H9 (cell line): Measurements from ENCODE around the gene PARP16. TPM values are rescaled to one million over a fixed set of nuclear protein-coding genes. Genes with fewer than 3 reads are reported as not detected.

ENCODE experiments used
- DNase-seq: peaks from one replicate; pipeline ENCODE4 v3.0.0-alpha.2; 2017
- H2AFZ ChIP-seq: one replicate; pipeline ENCODE4 v1.6.1; 2013; ENCODE audit warnings: mild to moderate bottlenecking, low read length, control low read depth, moderate library complexity
- H2AK5ac ChIP-seq: 2 replicates; pipeline ENCODE4 v1.6.1; 2013; ENCODE audit warnings: low read length, control low read depth, mixed read lengths; ENCODE audit not compliant: insufficient read length
- H2BK120ac ChIP-seq: one replicate; pipeline ENCODE4 v1.6.1; 2013; ENCODE audit warnings: low read depth, mild to moderate bottlenecking, low read length, control low read depth, inconsistent platforms; ENCODE audit not compliant: poor library complexity, severe bottlenecking
- H2BK12ac ChIP-seq: 2 replicates; pipeline ENCODE4 v1.6.1; 2013; ENCODE audit warnings: low read length, control low read depth, mixed read lengths, low read depth; ENCODE audit not compliant: insufficient read length
- H2BK15ac ChIP-seq: 2 replicates; pipeline ENCODE4 v1.6.1; 2013; ENCODE audit warnings: low read depth, low read length, control low read depth
- H2BK20ac ChIP-seq: one replicate; pipeline ENCODE4 v1.6.1; 2013; ENCODE audit warnings: low read depth, mild to moderate bottlenecking, low read length, control low read depth, inconsistent platforms; ENCODE audit not compliant: poor library complexity, severe bottlenecking
- H2BK5ac ChIP-seq: 2 replicates; pipeline ENCODE4 v1.6.1; 2013; ENCODE audit warnings: low read length, control low read depth, mixed read lengths; ENCODE audit not compliant: insufficient read length
- H3K14ac ChIP-seq: 2 replicates; pipeline ENCODE4 v1.6.1; 2013; ENCODE audit warnings: low read length, control low read depth; ENCODE audit not compliant: insufficient read depth
- H3K18ac ChIP-seq: 2 replicates; pipeline ENCODE4 v1.6.1; 2013; ENCODE audit warnings: low read depth, mild to moderate bottlenecking, mixed read lengths, low read length, control low read depth; ENCODE audit not compliant: insufficient read length
- H3K23ac ChIP-seq: 2 replicates; pipeline ENCODE4 v1.6.1; 2013; ENCODE audit warnings: low read length, control low read depth, mixed read lengths, low read depth; ENCODE audit not compliant: insufficient read length
- H3K23me2 ChIP-seq: 2 replicates; pipeline ENCODE4 v1.6.1; 2013; ENCODE audit warnings: low read depth, mild to moderate bottlenecking, mixed read lengths, low read length, control low read depth; ENCODE audit not compliant: insufficient read length, poor library complexity, severe bottlenecking
- H3K27ac ChIP-seq: 2 replicates; pipeline ENCODE4 v1.5.1; 2013; ENCODE audit warnings: low read length, control low read depth, mixed read lengths, low read depth; ENCODE audit not compliant: insufficient read length
- H3K27me3 ChIP-seq: 2 replicates; pipeline ENCODE4 v1.6.1; 2013; ENCODE audit warnings: low read length, control low read depth, inconsistent platforms; ENCODE audit not compliant: insufficient read depth
- H3K4ac ChIP-seq: 2 replicates; pipeline ENCODE4 v1.6.1; 2013; ENCODE audit warnings: low read depth, mild to moderate bottlenecking, control low read depth, inconsistent platforms, low read length, moderate library complexity
- H3K4me1 ChIP-seq: 2 replicates; pipeline ENCODE4 v1.6.1; 2013; ENCODE audit warnings: low read length, control low read depth, inconsistent platforms; ENCODE audit not compliant: insufficient read depth
- H3K4me2 ChIP-seq: 2 replicates; pipeline ENCODE4 v1.6.1; 2013; ENCODE audit warnings: low read length, control low read depth, mixed read lengths; ENCODE audit not compliant: insufficient read length, insufficient read depth
- H3K56ac ChIP-seq: 2 replicates; pipeline ENCODE4 v1.6.1; 2013; ENCODE audit warnings: low read depth, mild to moderate bottlenecking, mixed read lengths, low read length, control low read depth; ENCODE audit not compliant: insufficient read length
- H3K79me1 ChIP-seq: 2 replicates; pipeline ENCODE4 v1.6.1; 2013; ENCODE audit warnings: low read depth, mild to moderate bottlenecking, moderate library complexity, low read length, control low read depth, inconsistent platforms; ENCODE audit not compliant: insufficient read depth, poor library complexity, severe bottlenecking
- H3K79me2 ChIP-seq: 2 replicates; pipeline ENCODE4 v1.6.1; 2013; ENCODE audit warnings: low read length, control low read depth, inconsistent platforms; ENCODE audit not compliant: insufficient read depth
- H3K9ac ChIP-seq: 2 replicates; pipeline ENCODE4 v1.6.1; 2013; ENCODE audit warnings: low read length, control low read depth, mixed read lengths; ENCODE audit not compliant: insufficient read length; ENCODE audit errors: extremely low read depth
- H3K9me3 ChIP-seq: one replicate; pipeline ENCODE4 v1.6.1; 2013; ENCODE audit warnings: low read depth, low read length, inconsistent platforms; ENCODE audit not compliant: control insufficient read depth
- H3T11ph ChIP-seq: one replicate; pipeline ENCODE4 v1.6.1; 2013; ENCODE audit warnings: mild to moderate bottlenecking, low read length, control low read depth, inconsistent platforms
- H4K20me1 ChIP-seq: one replicate; pipeline ENCODE4 v1.6.1; 2013; ENCODE audit not compliant: control insufficient read depth, insufficient read length, insufficient read depth
- H4K5ac ChIP-seq: 2 replicates; pipeline ENCODE4 v1.6.1; 2013; ENCODE audit warnings: low read depth, mild to moderate bottlenecking, mixed read lengths, low read length, control low read depth; ENCODE audit not compliant: insufficient read length
- H4K8ac ChIP-seq: replicated peaks from 2 replicates; pipeline ENCODE4 v1.6.1; 2013; ENCODE audit warnings: low read length, control low read depth, mixed read lengths, low read depth; ENCODE audit not compliant: insufficient read length
- H4K91ac ChIP-seq: 2 replicates; pipeline ENCODE4 v1.6.1; 2013; ENCODE audit warnings: low read depth, mild to moderate bottlenecking, moderate library complexity, mixed read lengths, low read length, control low read depth; ENCODE audit not compliant: insufficient read length
- H3K27ac Mint-ChIP-seq, 3 experiments: 2 replicates in 2 of 3; 3 replicates in 1 of 3; pipeline ENCODE4 v1.8.0; 2020 to 2021; ENCODE audit warnings: mixed read lengths in 3 of 3, mild to moderate bottlenecking in 1 of 3, moderate library complexity in 1 of 3
- H3K27me3 Mint-ChIP-seq: 2 replicates; pipeline ENCODE4 v1.8.0; 2021; ENCODE audit warnings: low read depth, mild to moderate bottlenecking, moderate library complexity, mixed read lengths
- H3K36me3 Mint-ChIP-seq, 3 experiments: 2 replicates in 2 of 3; 3 replicates in 1 of 3; pipeline ENCODE4 v1.8.0; 2020 to 2021; ENCODE audit warnings: low read depth in 3 of 3, mixed read lengths in 3 of 3; ENCODE audit not compliant: insufficient read depth in 1 of 3
- H3K4me1 Mint-ChIP-seq, 2 experiments: 2 replicates each; pipeline ENCODE4 v1.8.0; 2020; ENCODE audit warnings: mixed read lengths in 2 of 2
- H3K4me3 Mint-ChIP-seq, 2 experiments: 2 replicates in 1 of 2; 3 replicates in 1 of 2; pipeline ENCODE4 v1.8.0; 2020 to 2021; ENCODE audit warnings: mild to moderate bottlenecking in 2 of 2, mixed read lengths in 2 of 2, moderate library complexity in 1 of 2
- H3K9me3 Mint-ChIP-seq, 2 experiments: 2 replicates in 1 of 2; 3 replicates in 1 of 2; pipeline ENCODE4 v1.8.0; 2020; ENCODE audit warnings: mild to moderate bottlenecking in 2 of 2, mixed read lengths in 2 of 2, moderate library complexity in 1 of 2
- CTCF ChIP-seq: fragments of 200-600 bp; sonication (generic); conservative IDR thresholded peaks from 3 replicates; pipeline ENCODE4 v1.8.0; 2021; ENCODE audit warnings: antibody characterized with exemption, mild to moderate bottlenecking
- WGBS: extraction: QIAGEN DNeasy Blood & Tissue Kit; methylation state at CpG from one replicate; pipeline ENCODE4 v1.1.7; 2013; ENCODE audit warnings: missing lambda C conversion rate, low lambda C conversion rate, mixed read lengths; ENCODE audit not compliant: insufficient read length; ENCODE audit errors: extremely low coverage; 5-methylcytosine and 5-hydroxymethylcytosine counted together
- total RNA-seq: library from RNA; stranded (reverse); gene quantifications from 2 replicates; pipeline ENCODE4 v1.2.1, GENCODE V29; 2021

PARP16 gene
- total RNA-seq, 1 experiment from 2014 or later = 3.9 TPM

- no peak overlapping the region for H4K5ac ChIP-seq
- H3K56ac ChIP-seq = no peak overlapping the region
- H3K9ac ChIP-seq = no peak overlapping the region
- no peaks in the 10 kb centered on the region for H3K79me1 ChIP-seq
- no peaks in the 10 kb centered on the region for H4K20me1 ChIP-seq
- no peak overlapping the region for H2BK12ac ChIP-seq
- H3K27ac ChIP-seq = no peak overlapping the region
- H3K9me3 ChIP-seq = no peaks in the 10 kb centered on the region
- no peak overlapping the region for H4K8ac ChIP-seq
- Mint-ChIP-seq H3K9me3 (no peaks in the 10 kb centered on the region), H3K27me3 (peaks cover 3% of the 10 kb centered on the region), H3K4me3 (no peak overlapping the region; a peak in 1 of 5 replicates), H3K36me3 (no peaks in the 10 kb centered on the region), H3K4me1 (peaks cover 25 to 33% of the 10 kb centered on the region in 2 experiments), H3K27ac (0 out of 7 replicates have a peak overlapping the region, but pooled peaks of 1 of the 3 experiments have one; percentile 9)
- H3K4me1 ChIP-seq = 0 out of 2 replicates have a peak, but pooled peaks cover 2% of the 10 kb centered on the region
- H3K4ac ChIP-seq = no peak overlapping the region
- no CpG with 5 or more reads among the region's 6 CpGs for WGBS
- no peak overlapping the region for H3T11ph ChIP-seq
- no peak overlapping the region for H2BK120ac ChIP-seq
- no peak overlapping the region for H2AK5ac ChIP-seq
- no peaks in the 10 kb centered on the region for H3K23me2 ChIP-seq
- H3K14ac ChIP-seq = no peak overlapping the region
- no peaks in the 10 kb centered on the region for H3K79me2 ChIP-seq
- H3K23ac ChIP-seq = no peak overlapping the region
- H2BK15ac ChIP-seq = no peak overlapping the region
- no peak overlapping the region for H2BK20ac ChIP-seq
- H3K18ac ChIP-seq = no peak overlapping the region
- no peak overlapping the region for H2BK5ac ChIP-seq
- H3K27me3 ChIP-seq = no peaks in the 10 kb centered on the region
- H3K4me2 ChIP-seq = no peak overlapping the region
- DNase-seq = no peak
- no peak overlapping the region for H2AFZ ChIP-seq
- no peak overlapping the region for H4K91ac ChIP-seq
- TF ChIP-seq CTCF = no peak
Measured at GRCh38 chr15:65223996-65224395, 62.7 kb downstream of the PARP16 start.
